ENCODE results near the gene USH2A. TPM values are rescaled to one million over a fixed set of nuclear protein-coding genes. Genes with fewer than 3 reads are reported as not detected.

Gene USH2A
- total and polyA plus RNA-seq, 4 donors: 0.09 to 0.39 (median 0.15) TPM

- Histone ChIP-seq H3K27me3 (ENCODE audit: control insufficient read depth, insufficient read depth, low read length) (no peaks in the 10 kb centered on the region), H3K4me1 (ENCODE audit: control insufficient read depth, insufficient read depth, low read length) (no peaks in the 10 kb centered on the region), H3K9me3 (ENCODE audit: control insufficient read depth, insufficient read depth, low read length) (no peaks in the 10 kb centered on the region), H3K4me3 (ENCODE audit: low read depth, low read length) (no peak overlapping the region), H3K36me3 (ENCODE audit: control insufficient read depth, insufficient read depth, low read length) (no peaks in the 10 kb centered on the region), H3K27ac (ENCODE audit: low read depth, low read length) (no peak overlapping the region)
- DNase-seq (ENCODE audit: low read depth in 4 of 6, low spot score in 6 of 6): peak in 1 of 6 donors; percentile 9
- WGBS (ENCODE audit: insufficient coverage): 92% methylated on average over 1 of the region's 2 CpGs
These were observed 30.5 kb upstream of the USH2A start for GRCh38 chr1:216453777-216454176.

DNA sequence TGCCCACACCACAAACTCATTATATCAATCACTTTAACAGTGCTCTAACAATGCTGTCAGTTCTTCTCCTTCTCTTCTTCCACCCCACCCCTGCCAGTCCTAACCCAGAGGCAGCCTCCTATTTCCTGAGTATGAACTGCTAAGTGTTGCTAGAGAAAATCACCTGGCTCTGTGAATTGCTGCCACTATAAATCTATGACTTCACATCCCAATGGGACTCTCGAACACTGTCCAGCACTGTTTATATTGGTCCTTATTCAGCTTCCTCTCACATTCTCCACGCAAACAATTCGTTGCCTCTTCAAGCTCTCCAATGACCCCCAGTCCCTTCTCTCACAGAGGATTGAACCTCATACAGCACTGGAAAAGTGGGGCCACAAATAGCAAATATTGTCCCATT lies 27.0 kb upstream of the USH2A start:
- Histone ChIP-seq H3K27ac (ENCODE audit: low read depth, low read length) (no peak overlapping the region), H3K36me3 (ENCODE audit: control insufficient read depth, insufficient read depth, low read length) (no peaks in the 10 kb centered on the region), H3K4me3 (ENCODE audit: low read depth, low read length) (no peak overlapping the region), H3K9me3 (ENCODE audit: control insufficient read depth, insufficient read depth, low read length) (no peaks in the 10 kb centered on the region), H3K4me1 (ENCODE audit: control insufficient read depth, insufficient read depth, low read length) (no peaks in the 10 kb centered on the region), H3K27me3 (ENCODE audit: control insufficient read depth, insufficient read depth, low read length) (no peaks in the 10 kb centered on the region)
- 72% methylated on average over 3 of the region's 3 CpGs for WGBS (ENCODE audit: insufficient coverage)
- DNase-seq (ENCODE audit: low read depth in 4 of 6, low spot score in 6 of 6): no peak

DNA sequence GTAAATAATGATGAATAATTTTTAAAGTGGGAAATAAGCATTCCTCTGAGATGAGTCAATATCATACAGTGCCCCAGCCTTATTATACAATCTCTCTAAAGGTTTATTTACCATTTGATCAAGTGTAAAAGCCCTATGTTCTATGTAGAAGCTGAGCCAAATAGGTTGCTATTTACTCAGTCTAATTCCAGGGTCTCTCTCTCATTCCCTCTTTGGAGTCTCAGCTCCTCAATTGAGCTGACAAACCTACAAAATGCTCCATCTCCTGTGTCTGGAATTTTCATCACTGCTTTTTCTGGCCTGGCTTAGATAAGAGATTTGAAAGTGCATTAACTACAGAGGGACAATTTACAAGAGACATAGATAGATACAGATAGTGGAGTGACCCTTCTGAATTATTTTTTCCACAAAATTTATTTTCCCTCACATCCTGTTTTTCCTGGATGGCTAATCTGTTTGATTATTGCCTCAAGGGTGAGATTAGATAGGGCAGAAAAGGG lies 24.8 kb upstream of the USH2A start:
- Histone ChIP-seq H3K27me3 (ENCODE audit: control insufficient read depth, insufficient read depth, low read length) (no peaks in the 10 kb centered on the region), H3K4me1 (ENCODE audit: control insufficient read depth, insufficient read depth, low read length) (no peaks in the 10 kb centered on the region), H3K27ac (ENCODE audit: low read depth, low read length) (no peak overlapping the region), H3K9me3 (ENCODE audit: control insufficient read depth, insufficient read depth, low read length) (no peaks in the 10 kb centered on the region), H3K4me3 (ENCODE audit: low read depth, low read length) (no peak overlapping the region), H3K36me3 (ENCODE audit: control insufficient read depth, insufficient read depth, low read length) (no peaks in the 10 kb centered on the region)
- no peak for DNase-seq (ENCODE audit: low read depth in 4 of 6, low spot score in 6 of 6)

DNA sequence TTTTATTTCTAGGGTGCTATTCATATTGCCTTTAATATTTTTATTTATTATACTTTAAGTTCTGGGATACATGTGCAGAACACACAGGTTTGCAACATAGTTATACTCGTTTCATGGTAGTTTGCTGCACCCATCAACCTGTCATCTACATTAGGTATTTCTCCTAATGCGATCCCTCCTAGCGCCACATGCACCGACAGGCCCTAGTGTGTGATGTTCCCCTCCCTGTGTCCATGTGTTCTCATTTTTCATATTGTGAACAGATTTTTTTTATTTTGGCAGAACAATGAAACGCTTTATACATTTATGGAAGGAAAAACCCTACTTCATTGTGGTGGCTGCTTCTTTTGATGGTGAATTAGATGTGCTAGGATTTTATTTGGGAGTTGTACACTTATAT lies 14.4 kb upstream of the USH2A start:
- H3K4me3 ChIP-seq (ENCODE audit: low read depth, low read length): no peak overlapping the region
- no peaks in the 10 kb centered on the region for H3K9me3 ChIP-seq (ENCODE audit: control insufficient read depth, insufficient read depth, low read length)
- WGBS (ENCODE audit: insufficient coverage): 100% methylated on average over 1 of the region's 5 CpGs
- no peak overlapping the region for H3K27ac ChIP-seq (ENCODE audit: low read depth, low read length)
- DNase-seq (ENCODE audit: low read depth in 4 of 6, low spot score in 6 of 6): no peak
- no peaks in the 10 kb centered on the region for H3K36me3 ChIP-seq (ENCODE audit: control insufficient read depth, insufficient read depth, low read length)
- H3K4me1 ChIP-seq (ENCODE audit: control insufficient read depth, insufficient read depth, low read length): no peaks in the 10 kb centered on the region
- H3K27me3 ChIP-seq (ENCODE audit: control insufficient read depth, insufficient read depth, low read length): no peaks in the 10 kb centered on the region

DNA sequence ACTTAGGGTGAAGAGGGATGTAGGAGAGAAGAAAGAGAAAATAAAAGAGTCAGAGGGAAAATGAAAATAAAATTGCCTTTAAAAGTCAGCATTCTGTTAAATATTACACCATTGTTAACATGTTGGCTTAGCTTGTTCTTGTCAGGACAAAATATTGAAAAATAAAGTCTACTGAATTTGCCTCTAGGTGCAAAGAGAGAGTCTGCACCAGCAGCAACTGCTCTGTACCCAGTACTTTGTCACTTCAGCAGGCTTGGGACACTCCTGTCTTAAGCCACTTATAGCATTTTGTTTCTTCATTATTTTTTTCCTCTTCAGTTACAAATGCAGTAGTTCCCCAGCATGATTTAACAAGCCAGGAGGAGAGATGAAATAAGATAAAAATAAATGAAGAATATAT lies 11.0 kb upstream of the USH2A start:
- no peak overlapping the region for H3K4me3 ChIP-seq (ENCODE audit: low read depth, low read length)
- H3K27ac ChIP-seq (ENCODE audit: low read depth, low read length): no peak overlapping the region
- no peaks in the 10 kb centered on the region for H3K4me1 ChIP-seq (ENCODE audit: control insufficient read depth, insufficient read depth, low read length)
- DNase-seq (ENCODE audit: low read depth in 4 of 6, low spot score in 6 of 6): no peak
- no peaks in the 10 kb centered on the region for H3K27me3 ChIP-seq (ENCODE audit: control insufficient read depth, insufficient read depth, low read length)
- no peaks in the 10 kb centered on the region for H3K9me3 ChIP-seq (ENCODE audit: control insufficient read depth, insufficient read depth, low read length)
- H3K36me3 ChIP-seq (ENCODE audit: control insufficient read depth, insufficient read depth, low read length): no peaks in the 10 kb centered on the region

DNA sequence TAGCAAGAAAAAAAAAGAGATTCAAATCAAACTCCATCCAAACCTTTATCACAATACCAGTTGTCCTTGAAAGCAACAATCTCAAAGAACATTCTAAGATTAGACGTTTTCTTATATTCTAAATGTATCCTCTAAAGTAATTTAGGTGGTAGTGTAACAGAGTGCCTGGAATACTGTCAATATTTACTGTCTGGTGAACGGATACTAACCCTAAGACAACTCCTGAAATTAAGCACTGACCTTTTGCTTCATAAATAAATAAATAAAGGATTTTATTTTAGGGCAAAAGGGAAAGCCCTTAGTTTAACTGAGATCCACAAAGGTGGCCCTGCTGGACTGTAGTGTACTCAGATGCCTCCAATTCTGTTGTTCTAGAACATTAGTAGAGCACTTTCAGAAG lies 9.9 kb upstream of the USH2A start:
- Histone ChIP-seq H3K4me3 (ENCODE audit: low read depth, low read length) (no peak overlapping the region), H3K4me1 (ENCODE audit: control insufficient read depth, insufficient read depth, low read length) (no peaks in the 10 kb centered on the region), H3K27ac (ENCODE audit: low read depth, low read length) (no peak overlapping the region), H3K9me3 (ENCODE audit: control insufficient read depth, insufficient read depth, low read length) (no peaks in the 10 kb centered on the region), H3K27me3 (ENCODE audit: control insufficient read depth, insufficient read depth, low read length) (no peaks in the 10 kb centered on the region), H3K36me3 (ENCODE audit: control insufficient read depth, insufficient read depth, low read length) (no peaks in the 10 kb centered on the region)
- no peak for DNase-seq (ENCODE audit: low read depth in 4 of 6, low spot score in 6 of 6)
- WGBS (ENCODE audit: insufficient coverage): no CpG with 5 or more reads among the region's 2 CpGs

DNA sequence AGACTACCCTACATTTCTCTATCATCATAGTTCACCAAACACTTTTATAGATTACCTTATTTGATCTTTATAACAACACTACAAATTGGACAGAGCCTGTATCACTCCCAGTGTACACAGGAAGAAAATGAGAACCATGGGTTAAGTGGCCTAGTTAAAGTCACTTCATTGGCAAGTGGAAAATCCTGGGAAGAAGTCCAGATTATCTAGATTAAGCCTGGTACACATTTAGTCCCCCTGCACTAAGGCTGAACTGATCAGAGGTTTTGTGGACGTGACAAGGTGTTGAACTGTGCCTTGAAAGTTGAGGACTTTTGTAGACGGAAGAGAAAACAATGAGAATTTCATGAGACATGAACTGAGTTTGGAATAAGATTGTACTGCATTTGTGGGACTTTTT lies 7.5 kb upstream of the USH2A start:
- no peak overlapping the region for H3K27ac ChIP-seq (ENCODE audit: low read depth, low read length)
- H3K4me1 ChIP-seq (ENCODE audit: control insufficient read depth, insufficient read depth, low read length): no peaks in the 10 kb centered on the region
- no peaks in the 10 kb centered on the region for H3K36me3 ChIP-seq (ENCODE audit: control insufficient read depth, insufficient read depth, low read length)
- H3K27me3 ChIP-seq (ENCODE audit: control insufficient read depth, insufficient read depth, low read length): no peaks in the 10 kb centered on the region
- no peak overlapping the region for H3K4me3 ChIP-seq (ENCODE audit: low read depth, low read length)
- no peak for DNase-seq (ENCODE audit: low read depth in 4 of 6, low spot score in 6 of 6)
- no peaks in the 10 kb centered on the region for H3K9me3 ChIP-seq (ENCODE audit: control insufficient read depth, insufficient read depth, low read length)
- 100% methylated on average over 2 of the region's 2 CpGs for WGBS (ENCODE audit: insufficient coverage)

DNA sequence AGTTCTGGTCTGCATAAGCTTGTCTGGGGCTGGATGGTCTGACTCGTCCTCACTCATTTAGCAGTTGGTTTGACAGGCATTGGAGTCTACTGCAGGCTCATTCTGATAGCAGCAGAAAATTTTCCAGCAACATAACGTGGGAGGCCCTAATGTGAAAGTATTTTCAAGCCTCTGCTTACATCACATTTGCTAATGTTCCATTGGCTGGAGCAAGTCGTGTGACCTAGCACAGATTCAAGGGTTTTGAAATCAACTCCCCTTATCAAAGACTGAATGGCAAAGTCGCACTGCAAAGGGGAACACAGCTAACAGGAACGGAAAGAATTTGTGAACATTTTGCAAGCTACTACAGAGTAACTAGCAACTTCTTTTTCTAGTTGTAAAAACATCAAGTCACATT lies 2.3 kb upstream of the USH2A start:
- Histone ChIP-seq H3K27ac (ENCODE audit: low read depth, low read length) (no peak overlapping the region), H3K4me3 (ENCODE audit: low read depth, low read length) (no peak overlapping the region), H3K36me3 (ENCODE audit: control insufficient read depth, insufficient read depth, low read length) (no peaks in the 10 kb centered on the region), H3K4me1 (ENCODE audit: control insufficient read depth, insufficient read depth, low read length) (no peaks in the 10 kb centered on the region), H3K9me3 (ENCODE audit: control insufficient read depth, insufficient read depth, low read length) (no peaks in the 10 kb centered on the region), H3K27me3 (ENCODE audit: control insufficient read depth, insufficient read depth, low read length) (no peaks in the 10 kb centered on the region)
- DNase-seq (ENCODE audit: low read depth in 4 of 6, low spot score in 6 of 6): no peak
- 87% methylated on average over 2 of the region's 5 CpGs for WGBS (ENCODE audit: insufficient coverage)

DNA sequence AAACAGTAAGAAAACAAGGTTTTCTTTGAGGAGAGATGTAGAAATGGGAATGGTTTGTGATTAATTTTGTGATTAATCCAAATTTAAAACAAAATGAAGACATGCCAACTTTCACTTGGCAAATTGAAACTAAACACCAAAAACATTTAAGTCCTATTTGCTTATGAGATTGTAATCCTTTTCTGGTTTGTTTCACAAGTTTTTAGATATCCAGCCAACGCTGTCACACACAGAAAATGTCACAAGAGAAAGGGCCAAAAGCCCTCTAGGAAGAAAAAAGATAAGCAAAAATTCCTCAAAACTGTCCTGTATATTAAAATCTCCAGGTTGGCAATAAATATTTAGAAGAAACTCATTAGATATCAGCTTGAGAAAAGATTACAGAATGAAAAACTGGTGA lies 2.5 kb downstream of the USH2A start:
- WGBS (ENCODE audit: insufficient coverage): no CpG with 5 or more reads among the region's 1 CpG
- no peaks in the 10 kb centered on the region for H3K27me3 ChIP-seq (ENCODE audit: control insufficient read depth, insufficient read depth, low read length)
- H3K4me1 ChIP-seq (ENCODE audit: control insufficient read depth, insufficient read depth, low read length): no peaks in the 10 kb centered on the region
- H3K36me3 ChIP-seq (ENCODE audit: control insufficient read depth, insufficient read depth, low read length): no peaks in the 10 kb centered on the region
- H3K27ac ChIP-seq (ENCODE audit: low read depth, low read length): no peak overlapping the region
- peak in 1 of 6 donors; percentile 5 for DNase-seq (ENCODE audit: low read depth in 4 of 6, low spot score in 6 of 6)
- no peak overlapping the region for H3K4me3 ChIP-seq (ENCODE audit: low read depth, low read length)
- H3K9me3 ChIP-seq (ENCODE audit: control insufficient read depth, insufficient read depth, low read length): no peaks in the 10 kb centered on the region

- no peaks in the 10 kb centered on the region for H3K4me1 ChIP-seq (ENCODE audit: control insufficient read depth, insufficient read depth, low read length)
- H3K9me3 ChIP-seq (ENCODE audit: control insufficient read depth, insufficient read depth, low read length): no peaks in the 10 kb centered on the region
- no peaks in the 10 kb centered on the region for H3K36me3 ChIP-seq (ENCODE audit: control insufficient read depth, insufficient read depth, low read length)
- no peak overlapping the region for H3K27ac ChIP-seq (ENCODE audit: low read depth, low read length)
- no peak for DNase-seq (ENCODE audit: low read depth in 4 of 6, low spot score in 6 of 6)
- H3K27me3 ChIP-seq (ENCODE audit: control insufficient read depth, insufficient read depth, low read length): no peaks in the 10 kb centered on the region
- no peak overlapping the region for H3K4me3 ChIP-seq (ENCODE audit: low read depth, low read length)
- WGBS (ENCODE audit: insufficient coverage): no CpG with 5 or more reads among the region's 2 CpGs
These were observed 3.0 kb downstream of the USH2A start for GRCh38 chr1:216420263-216420662.
